K562 (cell line): ENCODE results near the gene CCDC61.

Source experiments
- FOXA3 ChIP-seq, 2 experiments: fragments of 450-650 bp in 1 of 2; sonication (generic) in 1 of 2; formaldehyde crosslinking; IDR thresholded peaks in 1 of 2; conservative IDR thresholded peaks in 1 of 2; 2 replicates each; pipeline versions ENCODE4 v1.4.0 to v1.8.0; 2020 to 2022; ENCODE audit warnings: mild to moderate bottlenecking in 2 of 2, missing genetic modification reagents in 1 of 2
- ZNF318 ChIP-seq, 2 experiments: fragments of 450-650 bp; IDR thresholded peaks; 2 replicates each; pipeline ENCODE4 v1.6.1; 2016; ENCODE audit warnings: mild to moderate bottlenecking in 2 of 2, borderline replicate concordance in 1 of 2, low read depth in 1 of 2, moderate library complexity in 1 of 2
- ZNF766 ChIP-seq: fragments of 200-800 bp; sonication (Bioruptor generic); conservative IDR thresholded peaks from 2 replicates; pipeline ENCODE4 v1.6.1; 2016; ENCODE audit warnings: missing genetic modification characterization, missing compliant biosample characterization

- TF ChIP-seq FOXA3 (CRISPR knock-in tag; conservative IDR thresholded peaks at IDR 0.05 in 1 of 2, IDR thresholded peaks at IDR 0.05 in 1 of 2): no peak
- TF ChIP-seq ZNF318 (IDR thresholded peaks at IDR 0.05; ENCODE audit: borderline replicate concordance in 1 of 2, low read depth in 1 of 2): no peak
- no peak for TF ChIP-seq ZNF766 (CRISPR knock-in tag)
Observed at GRCh38 chr19:46000491-46001246, 5.4 kb downstream of the CCDC61 start.
